ENCODE results near the gene PLIN5. TPM values are rescaled to one million over a fixed set of nuclear protein-coding genes. Genes with fewer than 3 reads are reported as not detected.

Gene PLIN5, protein sequence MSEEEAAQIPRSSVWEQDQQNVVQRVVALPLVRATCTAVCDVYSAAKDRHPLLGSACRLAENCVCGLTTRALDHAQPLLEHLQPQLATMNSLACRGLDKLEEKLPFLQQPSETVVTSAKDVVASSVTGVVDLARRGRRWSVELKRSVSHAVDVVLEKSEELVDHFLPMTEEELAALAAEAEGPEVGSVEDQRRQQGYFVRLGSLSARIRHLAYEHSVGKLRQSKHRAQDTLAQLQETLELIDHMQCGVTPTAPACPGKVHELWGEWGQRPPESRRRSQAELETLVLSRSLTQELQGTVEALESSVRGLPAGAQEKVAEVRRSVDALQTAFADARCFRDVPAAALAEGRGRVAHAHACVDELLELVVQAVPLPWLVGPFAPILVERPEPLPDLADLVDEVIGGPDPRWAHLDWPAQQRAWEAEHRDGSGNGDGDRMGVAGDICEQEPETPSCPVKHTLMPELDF
- 2.9 TPM for polyA plus RNA-seq (ENCODE audit: insufficient read length)

DNA sequence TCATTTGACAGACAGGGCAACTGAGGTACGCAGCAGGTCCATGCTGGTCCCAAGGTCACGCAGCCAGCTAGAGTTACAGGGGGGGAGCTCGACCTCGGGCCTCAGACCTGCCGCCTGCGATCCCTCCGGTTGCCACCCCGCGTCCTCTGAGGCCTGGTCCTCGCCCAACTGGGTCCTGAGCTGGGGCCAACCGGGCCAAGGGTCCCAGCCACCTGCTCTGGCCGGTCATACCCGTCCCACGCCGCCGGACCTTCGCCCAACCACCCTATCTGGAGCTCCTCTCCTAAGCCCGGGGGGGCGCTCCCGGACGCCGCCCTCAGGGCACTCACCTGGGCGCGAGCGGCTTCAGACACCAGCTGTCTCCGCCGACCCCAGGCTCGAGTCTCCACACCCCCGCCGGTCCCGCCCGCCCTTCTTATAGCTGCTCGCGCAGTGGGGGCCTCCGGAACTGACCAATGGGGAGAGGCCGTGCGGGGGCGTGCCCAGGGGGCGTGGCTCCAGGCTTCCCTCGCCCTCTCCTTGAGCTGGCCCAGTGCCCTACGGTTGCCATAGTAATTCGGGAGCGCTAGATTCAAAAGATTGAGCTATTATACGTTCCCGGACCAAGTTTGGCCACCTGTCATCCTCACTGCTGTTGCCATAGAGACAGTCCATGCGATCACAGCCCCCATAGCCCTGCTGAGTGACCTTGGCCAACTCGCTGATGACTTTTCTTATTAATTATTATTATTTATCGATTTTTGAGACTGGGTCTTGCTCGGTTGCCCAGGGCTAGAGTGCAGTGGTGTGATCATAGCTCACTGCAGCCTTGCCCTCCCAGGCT lies at the start of gene PLIN5:
Gene PLIN5 (minus strand): TSS at position 389 of the 823 bp plus-strand sequence. CDS start 1,150 bp downstream, outside the sequence.
- no peak for DNase-seq (ENCODE audit: low read depth)

DNA sequence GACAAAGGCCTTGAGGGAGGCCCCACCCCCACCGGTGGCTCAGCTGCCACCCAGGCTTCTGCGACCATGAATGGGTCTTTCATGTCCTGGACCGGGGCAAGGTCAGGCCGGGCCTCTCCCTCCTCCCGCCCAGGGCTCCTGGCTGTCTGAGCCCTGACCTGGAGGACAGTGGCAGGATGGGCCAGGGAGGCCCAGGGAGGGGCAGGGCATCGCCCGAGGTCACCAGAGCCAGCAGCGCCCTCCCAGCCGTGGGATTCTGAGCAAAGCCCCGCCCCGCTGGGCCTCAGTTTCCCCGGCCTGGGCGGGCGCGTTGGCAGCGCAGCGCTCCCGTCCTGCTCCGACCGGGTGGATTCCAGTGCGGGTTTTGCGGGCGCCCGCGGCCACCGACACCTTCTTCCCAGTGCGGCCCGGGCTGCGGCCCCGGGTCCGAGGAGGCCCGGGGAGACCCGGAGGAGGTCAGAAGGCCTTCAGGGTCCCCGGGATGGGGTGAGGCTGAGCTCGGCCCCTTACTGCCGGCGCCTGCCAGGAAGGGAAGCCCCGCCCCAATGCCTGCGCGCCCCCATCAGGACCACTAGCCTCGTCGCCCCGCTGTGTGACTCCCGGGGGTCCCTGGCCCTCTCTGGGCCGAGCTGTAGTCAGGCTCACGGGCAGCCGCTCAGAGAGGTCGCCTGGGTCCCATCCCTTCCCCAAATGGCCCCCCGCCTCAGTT lies 49.1 kb upstream of the PLIN5 start:
- DNase-seq (ENCODE audit: low read depth) = no peak

DNA sequence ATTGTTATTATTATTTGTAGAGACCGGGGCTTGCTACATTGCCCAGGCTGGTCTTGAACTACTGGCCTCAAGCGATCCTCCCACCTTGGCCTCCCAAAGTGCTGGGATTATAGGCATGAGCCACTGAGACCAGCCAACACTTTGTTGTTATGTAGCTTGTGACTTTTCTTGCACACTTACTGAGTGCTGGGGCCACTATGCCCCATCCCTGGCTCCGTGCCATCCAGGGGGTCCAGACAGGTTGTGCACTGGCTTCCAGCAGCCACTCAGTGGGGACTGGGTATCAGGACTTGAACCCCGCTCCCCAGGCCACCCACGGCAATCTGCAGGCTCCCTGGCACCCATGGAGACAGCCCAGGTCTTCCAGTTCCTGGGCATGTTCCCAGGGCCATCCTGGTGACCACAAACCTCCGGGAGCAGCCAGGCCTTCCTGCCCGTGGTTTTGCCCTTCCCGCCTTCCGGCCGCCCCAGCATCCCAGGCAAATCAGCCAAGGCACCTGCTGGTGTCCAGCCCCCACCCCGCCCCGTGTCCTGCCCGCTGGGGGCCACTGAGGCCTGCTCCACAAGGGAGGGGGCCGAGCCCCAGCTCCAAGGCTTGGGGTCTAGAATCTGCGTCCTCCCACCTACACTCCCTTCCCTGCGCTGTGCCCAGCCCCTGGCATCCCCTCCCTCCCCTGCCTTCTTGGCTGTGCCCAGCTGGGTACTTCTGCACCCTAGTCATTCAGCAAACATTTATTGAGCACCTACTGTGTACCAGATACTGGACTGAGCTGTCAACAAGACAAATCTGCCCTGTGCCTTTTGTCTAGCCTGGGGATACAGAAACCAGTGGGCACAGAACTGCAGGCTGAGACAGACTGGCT lies 48.2 kb upstream of the PLIN5 start:
- no peak for DNase-seq (ENCODE audit: low read depth)

DNA sequence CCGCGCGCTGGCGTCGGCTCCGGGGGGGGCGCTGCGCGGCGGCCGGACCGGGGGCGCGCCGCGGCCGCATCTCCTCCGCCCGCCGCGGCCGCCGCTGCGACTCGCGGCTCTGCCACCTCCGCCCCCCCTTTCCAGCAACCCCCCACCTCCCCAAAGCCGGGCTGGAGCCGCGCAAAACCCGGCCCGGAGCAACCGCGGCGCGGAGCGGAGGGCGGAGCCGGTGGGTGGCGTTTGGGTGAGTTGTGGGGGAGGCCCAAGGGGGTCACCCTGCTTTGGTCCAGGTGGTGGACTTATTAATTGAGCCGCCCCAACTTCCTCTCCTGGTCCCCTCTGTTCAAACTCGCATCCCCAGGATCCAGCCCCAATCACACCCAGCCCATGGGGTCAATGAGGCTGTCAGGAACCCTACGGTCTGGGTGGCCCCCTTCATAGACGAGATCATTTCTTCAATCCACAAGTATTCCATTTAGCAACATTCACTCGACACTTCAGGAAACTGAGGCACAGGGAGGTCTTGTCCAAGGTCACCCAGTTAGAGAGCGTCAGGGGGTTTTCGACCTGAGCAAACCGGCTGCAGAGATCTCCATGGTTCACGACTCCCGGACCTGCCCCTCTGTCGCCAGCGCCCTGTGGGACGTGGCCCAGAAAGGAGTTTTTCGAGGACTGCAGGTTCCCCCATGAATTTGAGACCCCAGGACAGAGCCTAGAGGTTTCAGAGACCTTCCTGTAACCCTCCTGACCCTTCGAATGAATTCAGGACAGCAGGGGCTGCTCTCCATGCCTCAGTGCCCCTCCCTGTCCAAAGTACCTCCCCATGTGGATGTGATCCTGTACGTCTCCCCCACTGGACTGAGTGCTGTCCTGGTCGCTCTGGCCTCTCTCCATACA lies 46.9 kb upstream of the PLIN5 start:
- no peak for DNase-seq (ENCODE audit: low read depth)

DNA sequence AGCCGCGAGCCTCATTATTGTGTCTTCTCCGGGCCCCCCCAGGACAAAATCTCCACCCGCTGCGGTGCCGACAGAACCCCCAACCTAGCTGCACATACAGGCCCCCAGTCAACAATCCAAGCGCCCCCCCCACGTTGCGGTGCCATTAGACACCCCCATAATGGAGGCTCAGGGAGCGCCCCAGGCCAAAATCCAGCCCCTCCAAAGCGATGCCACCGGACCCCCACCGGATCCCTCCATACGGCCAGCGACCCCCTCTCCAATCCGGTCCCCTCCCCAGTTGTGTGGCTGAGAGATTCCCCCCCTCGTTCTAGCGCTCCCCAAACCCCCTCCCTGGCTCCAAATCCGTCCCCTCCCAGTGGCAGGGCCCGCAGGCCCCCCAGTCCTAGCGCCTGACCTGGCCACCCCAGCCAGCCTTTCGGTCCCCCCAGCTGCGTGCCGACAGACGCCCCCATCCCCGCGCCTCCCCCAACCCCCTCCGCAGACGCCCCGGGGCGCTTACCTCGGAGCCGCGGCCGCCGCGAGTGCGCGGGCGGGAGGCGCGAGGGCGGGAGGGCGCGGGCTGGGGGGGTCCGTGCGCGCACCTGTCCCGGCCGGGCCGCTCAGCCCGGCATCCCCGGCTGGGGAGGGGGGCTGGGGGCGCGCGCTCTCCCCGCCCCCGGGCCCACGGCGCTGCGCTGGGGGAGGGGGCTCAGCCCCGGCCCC lies 46.1 kb upstream of the PLIN5 start:
- DNase-seq (ENCODE audit: low read depth) = no peak

DNA sequence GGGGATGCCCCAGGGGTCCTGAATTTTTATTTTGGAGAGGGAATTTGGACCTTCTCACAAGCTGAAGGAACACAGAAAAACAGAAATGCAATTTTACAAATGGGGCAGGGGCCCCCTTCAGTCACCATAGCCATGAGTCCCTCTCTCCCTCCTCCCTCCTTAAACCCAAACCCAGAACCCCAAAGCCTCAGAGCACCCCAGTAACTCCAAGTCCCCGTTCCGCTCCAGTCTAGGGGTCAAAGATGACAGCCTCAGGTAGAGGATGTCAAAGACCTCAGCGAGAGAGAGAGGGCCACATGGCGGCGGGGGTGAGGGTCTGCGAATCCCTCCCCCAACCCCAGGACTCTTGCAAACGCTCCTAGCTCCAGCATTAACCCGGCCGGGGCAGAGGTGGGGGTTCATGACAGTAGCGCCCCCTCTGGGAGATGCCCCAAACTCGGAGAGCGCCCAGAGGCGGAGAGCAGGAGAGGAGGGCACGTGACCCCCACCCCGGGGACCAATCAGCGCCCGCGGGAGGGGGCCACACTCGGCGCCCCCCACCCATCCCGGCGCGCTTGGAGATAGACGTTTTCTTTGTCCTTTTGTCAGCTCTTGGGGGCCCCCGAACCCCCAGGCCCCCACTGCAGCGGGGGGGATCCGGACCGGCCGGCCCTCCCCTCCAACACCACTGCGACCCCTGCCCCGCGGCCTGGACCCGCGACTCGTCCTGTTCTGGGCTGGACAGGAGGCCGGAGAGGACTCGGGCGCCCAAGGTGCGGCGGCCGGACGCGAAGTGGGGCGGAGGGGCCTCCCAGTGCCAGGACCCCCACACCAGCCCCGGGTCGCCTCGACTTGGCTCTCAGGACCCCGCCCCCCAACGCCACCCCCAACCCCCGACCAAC lies 45.2 kb upstream of the PLIN5 start:
- DNase-seq (ENCODE audit: low read depth) = no peak

DNA sequence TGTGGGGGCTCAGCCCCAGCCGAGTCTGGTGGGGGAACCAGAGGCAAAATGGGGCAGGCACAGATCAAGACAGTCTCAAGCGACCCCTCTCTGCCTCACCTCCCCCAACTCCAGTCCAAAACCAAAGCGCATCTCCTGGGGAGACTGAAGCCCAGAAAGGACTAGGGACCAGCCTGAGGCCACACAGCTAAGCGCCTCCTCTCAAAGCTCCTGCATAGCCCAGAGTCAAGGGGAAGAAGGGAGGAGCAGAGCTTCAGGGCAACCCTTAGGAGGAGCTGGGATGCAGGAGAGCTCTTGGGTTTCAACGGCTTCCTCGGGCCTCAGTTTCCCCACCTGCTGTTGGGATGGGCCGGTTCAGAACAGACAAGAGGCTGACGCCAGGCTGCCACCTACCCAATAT lies 44.4 kb upstream of the PLIN5 start:
- DNase-seq (ENCODE audit: low read depth) = no peak

DNA sequence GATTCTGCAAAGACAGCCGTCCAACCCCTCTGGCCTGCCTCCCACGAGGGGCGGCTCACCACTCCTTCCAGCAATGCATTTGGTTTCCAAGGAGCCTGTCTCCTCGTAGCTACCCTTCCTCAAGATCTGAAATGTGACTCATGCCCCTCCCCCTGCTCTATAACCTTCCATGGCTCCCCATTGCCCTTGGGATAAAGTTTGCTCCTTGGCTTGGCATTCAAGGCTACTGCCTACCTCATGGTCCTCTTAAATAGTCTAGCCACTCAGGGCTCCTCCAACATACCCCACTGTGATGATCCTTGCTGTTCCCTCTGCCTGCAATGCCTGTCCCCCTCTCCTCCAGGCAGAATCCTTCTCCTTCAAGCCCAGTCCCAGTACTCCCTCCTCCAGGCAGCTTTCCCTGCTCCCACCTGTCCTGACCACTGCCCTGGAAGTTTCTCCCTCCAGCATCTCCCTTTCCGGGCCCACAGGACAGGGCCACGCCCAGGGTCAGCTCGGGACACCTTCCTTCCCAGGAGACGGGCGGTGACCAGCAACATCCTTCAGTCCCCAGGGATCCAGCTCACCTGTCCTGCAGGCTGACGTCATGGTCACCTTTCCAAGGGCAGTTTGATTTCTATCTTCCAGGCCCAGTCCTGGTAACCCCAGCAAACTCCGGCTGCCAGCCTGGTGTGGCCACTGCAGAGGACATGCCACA lies 43.7 kb upstream of the PLIN5 start:
- no peak for DNase-seq (ENCODE audit: low read depth)

DNA sequence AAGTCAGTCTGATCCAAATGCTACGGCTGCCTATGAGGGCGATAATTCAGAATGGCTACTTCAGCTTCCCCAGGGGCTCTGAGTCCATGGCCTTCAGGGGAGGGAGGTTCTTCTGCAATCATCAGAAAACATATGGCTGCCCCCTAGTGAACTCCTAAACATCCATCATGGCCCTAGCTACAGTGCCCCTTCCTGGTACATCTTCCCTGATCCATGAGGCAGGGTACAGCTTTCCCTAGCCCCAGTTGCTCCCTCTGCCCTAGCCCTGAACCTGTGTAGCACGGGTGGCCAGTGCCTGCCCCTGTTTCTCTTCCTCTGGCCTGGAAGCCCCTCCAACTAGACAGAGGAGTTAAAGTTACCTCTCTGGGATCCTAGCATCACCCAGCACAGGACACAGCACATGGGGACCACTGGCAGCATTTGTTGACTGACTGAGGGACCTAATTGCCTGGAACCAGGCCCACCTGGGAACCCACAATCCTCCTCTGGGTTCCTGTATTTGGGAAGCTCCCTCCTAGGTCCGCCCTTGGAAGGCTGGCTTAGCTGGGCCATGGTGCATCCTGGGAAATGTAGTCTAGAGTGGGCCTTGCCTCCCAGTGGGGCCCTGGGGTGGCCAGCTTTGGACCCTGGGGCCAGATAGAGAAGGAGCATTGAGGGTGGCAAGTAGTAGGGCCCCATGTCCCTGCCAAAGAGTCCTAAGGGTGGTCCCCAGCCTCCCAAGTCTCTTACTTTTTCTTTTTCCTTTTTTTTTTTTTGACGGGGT lies 42.2 kb upstream of the PLIN5 start:
- no peak for DNase-seq (ENCODE audit: low read depth)

DNA sequence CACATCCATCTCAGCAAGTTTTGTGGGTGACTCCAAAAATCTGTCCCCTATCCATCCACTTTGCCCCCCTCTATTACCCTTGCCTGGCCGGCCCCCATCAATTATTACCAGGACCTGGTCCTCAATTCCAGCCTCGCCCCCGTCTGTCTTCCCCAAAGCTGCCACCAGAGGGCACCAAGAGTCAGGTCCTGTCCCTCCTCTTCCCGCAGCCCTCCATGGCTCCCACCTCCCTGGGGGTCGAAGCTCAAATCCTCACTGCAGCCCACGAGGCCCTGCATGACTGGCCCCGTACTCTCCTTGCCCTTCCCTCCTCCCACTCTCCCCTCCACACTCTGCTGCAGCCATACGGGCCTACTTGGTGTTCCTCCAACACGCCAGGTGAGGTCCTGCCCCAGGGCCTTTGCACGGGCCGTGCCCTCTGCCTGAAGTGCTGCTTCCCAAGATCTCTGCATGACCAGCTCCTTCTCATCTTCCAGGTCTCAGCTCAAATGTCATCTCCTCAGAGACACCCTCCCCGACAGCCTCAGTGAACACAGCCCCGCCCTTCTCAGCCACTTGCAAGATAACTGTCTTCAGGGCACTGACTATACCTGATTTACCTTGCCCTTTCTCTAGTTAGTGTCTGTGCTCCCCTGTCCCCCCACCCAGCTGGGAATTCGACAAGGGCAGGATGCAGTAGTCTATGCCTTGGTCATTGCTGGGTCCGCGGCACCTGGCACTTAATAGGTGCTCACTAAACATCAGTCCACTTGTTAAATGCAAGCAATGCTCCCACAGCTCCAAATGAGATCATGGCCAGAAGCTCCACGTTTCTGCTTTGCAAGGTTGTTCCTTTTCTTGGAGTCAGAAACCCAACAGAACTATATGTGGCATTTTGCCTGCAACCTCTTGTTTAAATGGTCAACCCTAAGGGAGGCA lies 41.3 kb upstream of the PLIN5 start:
- no peak for DNase-seq (ENCODE audit: low read depth)

DNA sequence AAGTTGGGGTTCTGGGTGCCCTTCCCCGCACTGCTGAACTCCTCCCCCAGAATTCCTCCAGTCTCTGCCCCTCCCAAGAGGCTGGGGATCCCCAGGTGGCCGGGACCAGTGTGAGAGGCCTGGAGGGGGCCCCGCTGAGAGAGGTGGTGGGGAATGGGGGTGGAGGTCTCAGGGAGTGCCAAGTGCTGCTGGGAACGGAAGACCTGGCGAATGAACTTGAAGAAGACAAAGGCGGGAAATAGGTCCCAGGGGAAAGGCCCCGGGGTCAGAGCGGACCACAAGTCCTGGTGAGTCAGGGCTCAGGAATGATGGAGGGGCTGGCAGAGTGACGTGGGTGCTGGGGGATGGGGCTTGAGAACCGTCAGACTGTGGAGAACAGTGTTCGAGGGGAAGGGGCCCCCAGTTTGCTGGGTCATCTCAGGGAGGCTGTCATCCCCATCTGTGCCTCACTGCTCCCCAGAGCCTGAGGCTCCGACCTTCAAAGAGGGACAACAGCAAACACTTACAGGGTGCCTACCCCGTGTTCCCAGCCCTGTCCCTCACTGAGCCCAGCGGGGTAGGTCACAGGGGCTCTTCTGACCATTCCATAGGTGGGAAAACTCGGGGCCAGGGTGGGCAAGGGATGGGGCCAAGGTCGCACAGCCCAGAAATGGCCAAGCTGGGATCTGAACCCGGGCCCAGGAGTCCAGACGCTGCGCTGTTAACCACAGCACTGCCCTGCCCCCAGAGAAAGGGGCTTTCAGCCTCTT lies 40.4 kb upstream of the PLIN5 start:
- DNase-seq (ENCODE audit: low read depth) = no peak

DNA sequence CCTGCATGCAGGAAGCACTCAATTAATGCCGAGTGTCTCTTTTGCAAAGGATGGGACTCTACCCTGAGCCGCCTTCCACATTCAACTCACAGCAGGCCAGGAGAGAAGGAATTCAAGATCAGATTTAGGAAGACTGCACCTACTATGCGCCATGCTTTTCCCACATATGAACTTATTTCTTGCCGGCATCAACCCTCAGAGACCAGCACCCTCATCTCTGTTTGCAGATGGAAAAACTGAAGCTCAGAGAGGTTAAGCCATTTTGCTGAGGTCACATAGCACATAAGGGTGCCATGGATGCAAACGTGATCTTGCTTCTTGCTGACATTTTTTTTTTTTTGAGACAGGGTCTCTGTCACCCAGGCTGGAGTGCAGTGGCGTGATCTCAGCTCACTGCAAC lies 38.7 kb upstream of the PLIN5 start:
- DNase-seq (ENCODE audit: low read depth) = no peak

DNA sequence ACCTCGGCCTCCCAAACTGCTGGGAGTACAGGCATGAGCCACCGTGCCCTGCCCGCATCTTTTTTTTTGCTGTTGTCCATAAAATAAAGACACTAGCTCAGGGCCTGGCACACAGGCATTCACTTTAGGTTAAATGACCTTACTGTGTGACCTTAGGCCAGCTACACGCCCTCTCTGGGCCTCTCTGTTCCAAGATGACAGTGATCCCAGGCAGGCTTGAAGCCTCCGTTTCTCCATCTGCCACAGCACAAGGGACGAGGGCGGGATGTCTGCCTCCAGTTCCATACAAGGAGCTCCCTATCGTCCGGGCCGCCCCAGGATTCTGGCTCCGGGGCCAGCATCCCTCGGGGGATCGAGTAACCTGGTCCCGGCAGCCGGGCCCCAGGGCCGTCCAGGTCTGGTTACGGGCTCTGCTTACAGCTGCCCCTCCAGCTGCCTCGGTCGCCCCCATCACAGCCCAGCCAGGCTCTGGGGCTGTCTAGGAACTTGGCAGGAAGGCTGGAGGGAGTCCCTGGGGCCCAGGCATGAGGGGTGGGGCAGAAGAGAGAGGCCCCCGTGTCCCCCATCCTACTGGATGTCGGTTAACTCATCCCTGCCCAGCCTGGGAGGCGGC lies 36.4 kb upstream of the PLIN5 start:
- no peak for DNase-seq (ENCODE audit: low read depth)

DNA sequence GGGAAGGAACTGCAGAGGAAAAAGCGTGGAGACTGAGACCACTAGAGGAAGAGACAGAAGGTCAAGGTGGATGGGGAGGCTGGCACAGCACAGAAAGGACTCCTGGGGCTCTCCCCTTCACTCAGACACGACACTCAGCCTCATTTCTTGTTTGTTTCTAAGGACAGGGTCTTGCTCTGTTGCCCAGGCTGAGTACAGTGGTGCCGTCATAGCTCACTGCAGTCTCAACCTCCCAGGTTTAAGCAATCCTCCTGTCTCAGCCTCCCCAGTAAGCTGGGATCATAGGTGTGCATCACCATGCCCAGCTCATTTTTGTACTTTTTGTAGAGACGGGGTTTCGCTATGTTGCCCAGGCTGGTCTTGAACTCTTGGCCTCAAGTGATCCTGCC lies 35.9 kb upstream of the PLIN5 start:
- no peak for DNase-seq (ENCODE audit: low read depth)

DNA sequence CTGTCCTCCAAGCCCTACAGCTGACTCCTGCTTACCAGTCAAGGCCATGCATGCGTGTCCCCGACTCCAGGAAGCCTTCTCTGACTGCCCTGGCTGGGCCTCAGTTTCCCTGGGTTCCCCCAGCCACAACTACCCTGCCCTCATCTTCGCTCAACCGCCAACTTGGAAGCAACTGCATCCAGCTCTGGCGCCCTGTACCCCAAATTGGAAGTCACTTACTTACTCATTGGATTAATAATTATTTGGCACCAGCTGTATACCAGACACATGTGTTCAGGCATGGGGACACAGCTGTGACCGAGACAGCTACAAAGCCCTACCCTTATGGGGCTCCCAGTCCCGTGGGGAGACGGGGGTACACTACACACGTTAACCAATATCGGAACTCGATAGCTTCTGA lies 35.4 kb upstream of the PLIN5 start:
- no peak for DNase-seq (ENCODE audit: low read depth)
